H1 (cell line): ENCODE results near the gene BLMH.

Experiments used
- CHD1 ChIP-seq: IDR thresholded peaks from 2 replicates; pipeline ENCODE4 v1.6.1; 2012; ENCODE audit warnings: low read depth, low read length, improper control_type of control experiment
- CTCF ChIP-seq, 3 experiments: IDR thresholded peaks; 1 replicate in 2 of 3; 2 replicates in 1 of 3; pipeline versions ENCODE4 v1.5.1 to v1.6.1; 2011; ENCODE audit warnings: low read length in 3 of 3, mild to moderate bottlenecking in 3 of 3, inconsistent platforms in 2 of 3, low read depth in 1 of 3, moderate library complexity in 1 of 3; ENCODE audit not compliant: insufficient read depth in 1 of 3; ENCODE audit errors: control extremely low read depth in 1 of 3
- JUN ChIP-seq: IDR thresholded peaks from 2 replicates; pipeline ENCODE4 v1.6.1; 2011; ENCODE audit warnings: low read depth, mild to moderate bottlenecking, improper control_type of control experiment, low read length
- ZNF274 ChIP-seq: IDR thresholded peaks from 2 replicates; pipeline ENCODE4 v1.7.0; 2012; ENCODE audit warnings: low read length, borderline replicate concordance; ENCODE audit errors: extremely low read depth

- TF ChIP-seq ZNF274 (no peak), CTCF (IDR thresholded peaks at IDR 0.05; ENCODE audit: control extremely low read depth in 1 of 3, insufficient read depth in 1 of 3, low read depth in 1 of 3, low read length in 3 of 3) (no peak), JUN (no peak), CHD1 (no peak)
These were observed 55.5 kb downstream of the BLMH start for GRCh38 chr17:30236297-30236624.
